PFSK-1 (cell line): Measurements from ENCODE around the gene ACOT12.

Source experiments
- FOXP2 ChIP-seq: optimal IDR thresholded peaks from 2 replicates; pipeline ENCODE3; 2011; ENCODE audit warnings: borderline replicate concordance, control low read depth, inconsistent platforms; ENCODE audit not compliant: insufficient read depth; ENCODE audit errors: extremely low read length, extremely low read depth
- POLR2AphosphoS5 ChIP-seq: IDR thresholded peaks from 2 replicates; pipeline ENCODE4 v1.6.1; 2012; ENCODE audit warnings: low read depth, mild to moderate bottlenecking, control low read depth, low read length, moderate library complexity
- SIN3A ChIP-seq: IDR thresholded peaks from 2 replicates; pipeline ENCODE4 v1.6.1; 2012; ENCODE audit warnings: mild to moderate bottlenecking, low read length, moderate library complexity, borderline replicate concordance; ENCODE audit not compliant: insufficient read depth
- TAF1 ChIP-seq: IDR thresholded peaks from 2 replicates; pipeline ENCODE4 v1.6.1; 2012; ENCODE audit warnings: low read length, control low read depth, borderline replicate concordance; ENCODE audit not compliant: insufficient read depth
- TF ChIP-seq, protein P1 (sequence below), 2 experiments: IDR thresholded peaks; 2 replicates each; pipeline versions ENCODE4 v1.6.1 to v1.8.0; 2011 to 2012; ENCODE audit warnings: low read depth in 2 of 2, low read length in 2 of 2, control low read depth in 1 of 2, inconsistent platforms in 1 of 2, mild to moderate bottlenecking in 1 of 2, moderate library complexity in 1 of 2; ENCODE audit not compliant: insufficient read depth in 1 of 2

The ACOT12 gene

DNA sequence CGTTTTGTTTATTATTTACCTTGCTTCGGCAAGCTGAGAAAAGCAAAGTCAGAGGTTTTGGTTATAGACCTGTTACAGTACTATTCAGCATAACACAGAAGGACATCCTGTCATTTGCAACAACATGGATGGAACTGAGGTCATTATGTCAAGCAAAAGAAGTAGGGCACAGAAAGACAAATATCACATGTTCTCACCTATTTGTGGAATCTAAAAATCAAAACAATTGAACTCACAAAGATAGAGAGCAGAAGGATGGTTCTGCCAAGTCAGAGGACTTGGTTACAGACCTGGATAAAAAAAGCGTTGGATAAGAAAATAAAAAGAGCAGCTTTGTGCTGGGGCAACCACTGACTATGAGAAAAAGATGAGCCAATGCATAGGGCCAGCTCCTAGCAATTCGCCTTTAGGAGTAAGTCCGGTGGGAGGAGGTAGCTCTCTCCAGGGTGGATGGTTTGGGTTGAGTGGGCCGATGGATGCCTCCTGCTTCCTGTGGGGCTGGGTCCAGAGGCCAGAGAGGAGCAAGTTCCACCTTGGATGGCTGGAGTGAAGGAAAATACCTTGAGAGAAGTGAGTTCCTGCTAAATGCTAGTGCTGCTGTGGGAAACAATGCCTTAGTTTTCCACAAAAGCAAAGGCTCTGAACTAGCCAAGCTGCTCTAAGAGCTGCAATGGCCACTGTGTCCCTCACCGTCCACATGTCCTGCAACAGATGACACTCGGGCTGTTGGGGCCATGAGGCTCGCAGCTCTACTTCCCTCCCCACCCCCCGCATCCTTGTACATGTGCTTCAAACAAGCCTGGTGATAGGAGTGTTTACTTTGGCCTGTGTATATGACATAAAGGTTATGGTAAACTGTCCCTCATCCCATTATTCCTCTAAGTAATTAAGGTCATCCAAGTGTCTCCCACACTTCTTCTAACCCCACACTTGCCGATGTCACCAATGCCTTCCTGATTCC is 38.4 kb downstream of the ACOT12 start:
- TF ChIP-seq TAF1 (no peak), POLR2AphosphoS5 (no peak), SIN3A (no peak), FOXP2 (no peak)
- TF ChIP-seq, protein P1, sequence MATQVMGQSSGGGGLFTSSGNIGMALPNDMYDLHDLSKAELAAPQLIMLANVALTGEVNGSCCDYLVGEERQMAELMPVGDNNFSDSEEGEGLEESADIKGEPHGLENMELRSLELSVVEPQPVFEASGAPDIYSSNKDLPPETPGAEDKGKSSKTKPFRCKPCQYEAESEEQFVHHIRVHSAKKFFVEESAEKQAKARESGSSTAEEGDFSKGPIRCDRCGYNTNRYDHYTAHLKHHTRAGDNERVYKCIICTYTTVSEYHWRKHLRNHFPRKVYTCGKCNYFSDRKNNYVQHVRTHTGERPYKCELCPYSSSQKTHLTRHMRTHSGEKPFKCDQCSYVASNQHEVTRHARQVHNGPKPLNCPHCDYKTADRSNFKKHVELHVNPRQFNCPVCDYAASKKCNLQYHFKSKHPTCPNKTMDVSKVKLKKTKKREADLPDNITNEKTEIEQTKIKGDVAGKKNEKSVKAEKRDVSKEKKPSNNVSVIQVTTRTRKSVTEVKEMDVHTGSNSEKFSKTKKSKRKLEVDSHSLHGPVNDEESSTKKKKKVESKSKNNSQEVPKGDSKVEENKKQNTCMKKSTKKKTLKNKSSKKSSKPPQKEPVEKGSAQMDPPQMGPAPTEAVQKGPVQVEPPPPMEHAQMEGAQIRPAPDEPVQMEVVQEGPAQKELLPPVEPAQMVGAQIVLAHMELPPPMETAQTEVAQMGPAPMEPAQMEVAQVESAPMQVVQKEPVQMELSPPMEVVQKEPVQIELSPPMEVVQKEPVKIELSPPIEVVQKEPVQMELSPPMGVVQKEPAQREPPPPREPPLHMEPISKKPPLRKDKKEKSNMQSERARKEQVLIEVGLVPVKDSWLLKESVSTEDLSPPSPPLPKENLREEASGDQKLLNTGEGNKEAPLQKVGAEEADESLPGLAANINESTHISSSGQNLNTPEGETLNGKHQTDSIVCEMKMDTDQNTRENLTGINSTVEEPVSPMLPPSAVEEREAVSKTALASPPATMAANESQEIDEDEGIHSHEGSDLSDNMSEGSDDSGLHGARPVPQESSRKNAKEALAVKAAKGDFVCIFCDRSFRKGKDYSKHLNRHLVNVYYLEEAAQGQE (IDR thresholded peaks at IDR 0.05; ENCODE audit: insufficient read depth in 1 of 2, low read depth in 2 of 2, low read length in 2 of 2) = no peak

DNA sequence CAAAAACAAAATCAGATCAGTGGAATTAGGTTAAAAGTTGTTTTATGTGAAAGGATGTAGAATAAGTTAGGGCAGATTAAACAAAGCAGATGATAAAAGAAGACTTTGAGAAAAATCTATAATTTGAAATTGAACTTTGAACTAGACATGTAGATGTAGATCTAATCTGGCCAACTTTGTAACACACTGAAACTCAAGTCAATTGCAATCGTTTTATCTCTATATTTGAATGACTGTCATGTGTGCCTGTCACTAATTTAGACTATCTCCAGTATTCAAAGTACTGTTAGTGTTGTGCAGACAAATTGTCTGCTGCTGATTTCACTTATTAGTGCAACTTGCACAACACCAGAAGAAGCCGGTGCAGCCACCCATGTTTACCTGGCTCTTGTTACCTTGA is 39.8 kb downstream of the ACOT12 start:
- no peak for TF ChIP-seq TAF1
- no peak for TF ChIP-seq POLR2AphosphoS5
- TF ChIP-seq SIN3A = no peak
- TF ChIP-seq FOXP2 = no peak
- TF ChIP-seq, protein P1 (IDR thresholded peaks at IDR 0.05; ENCODE audit: insufficient read depth in 1 of 2, low read depth in 2 of 2, low read length in 2 of 2) = no peak

DNA sequence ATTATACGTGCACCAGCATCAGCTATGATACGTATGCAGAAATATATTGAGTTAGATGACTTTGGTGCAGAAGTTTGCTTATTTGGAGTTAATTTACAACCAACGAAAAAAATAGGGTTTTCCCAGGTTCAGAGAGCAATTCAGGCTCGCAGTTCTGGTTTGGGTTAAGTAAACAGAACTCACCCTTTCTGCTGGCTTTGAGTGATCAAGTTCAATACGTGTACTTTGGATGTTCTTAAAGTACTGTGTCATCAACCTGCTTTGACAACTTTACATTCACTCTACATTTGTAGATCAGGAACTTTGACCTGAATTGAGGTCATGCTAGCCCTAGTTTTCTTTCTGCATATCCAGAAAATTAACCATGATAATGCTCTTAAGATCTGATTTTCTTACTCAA is 40.7 kb downstream of the ACOT12 start:
- TF ChIP-seq SIN3A = no peak
- TF ChIP-seq, protein P1 (IDR thresholded peaks at IDR 0.05; ENCODE audit: insufficient read depth in 1 of 2, low read depth in 2 of 2, low read length in 2 of 2) = no peak
- TF ChIP-seq POLR2AphosphoS5 = no peak
- TF ChIP-seq TAF1 = no peak
- no peak for TF ChIP-seq FOXP2

DNA sequence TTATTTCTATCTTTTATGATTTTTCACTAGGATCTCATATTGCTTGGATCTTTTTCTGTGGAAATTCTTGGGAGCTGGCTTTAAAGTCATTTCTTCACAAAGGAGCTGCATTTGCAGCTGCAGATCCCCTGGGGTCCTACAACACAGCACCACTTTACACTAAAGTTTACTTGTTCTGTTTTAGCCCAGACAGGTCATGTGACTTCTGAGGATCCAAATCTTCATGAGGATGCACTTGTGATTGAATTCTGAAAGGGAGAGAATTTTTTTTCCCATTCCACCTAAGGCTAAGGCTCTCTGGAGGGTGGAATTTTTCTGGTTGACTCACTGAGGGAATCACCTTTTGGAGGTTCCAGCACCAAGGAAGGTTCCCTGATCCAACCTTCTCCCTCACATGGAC is 43.4 kb downstream of the ACOT12 start:
- TF ChIP-seq FOXP2 (no peak), SIN3A (no peak), POLR2AphosphoS5 (no peak), TAF1 (no peak)
- TF ChIP-seq, protein P1 (IDR thresholded peaks at IDR 0.05; ENCODE audit: insufficient read depth in 1 of 2, low read depth in 2 of 2, low read length in 2 of 2) = no peak
